HepG2 (cell line): ENCODE data around the gene PTPMT1. TPM values are rescaled to one million over a fixed set of nuclear protein-coding genes. Genes with fewer than 3 reads are reported as not detected.
A peak's percentile ranks its signal among the peaks of the same experiment; 100 is the strongest.

Experiments used
- AGO1 ChIP-seq: fragments of 200-400 bp; formaldehyde crosslinking; IDR thresholded peaks from 2 replicates; pipeline ENCODE4 v1.6.1; 2017; ENCODE audit warnings: mild to moderate bottlenecking, low read depth, low read length, moderate library complexity; ENCODE audit not compliant: poor library complexity, severe bottlenecking
- GTF2F1 ChIP-seq: fragments of 150-350 bp; IDR thresholded peaks from 2 replicates; pipeline ENCODE4 v1.6.1; 2014; ENCODE audit warnings: low read length
- HINFP ChIP-seq: sonication (generic); formaldehyde crosslinking; IDR thresholded peaks from 2 replicates; pipeline ENCODE4 v1.4.0; 2020; ENCODE audit warnings: low read depth, mild to moderate bottlenecking, missing genetic modification reagents
- HMGXB4 ChIP-seq, 2 experiments: sonication (generic) in 1 of 2; formaldehyde crosslinking in 1 of 2; IDR thresholded peaks; 2 replicates each; pipeline versions ENCODE4 v1.4.0 to v1.6.1; 2018 to 2020; ENCODE audit warnings: missing genetic modification reagents in 2 of 2, borderline replicate concordance in 1 of 2, low read depth in 1 of 2, mild to moderate bottlenecking in 1 of 2, missing biosample characterization in 1 of 2
- HNF1A ChIP-seq, 2 experiments: sonication (generic) in 1 of 2; formaldehyde crosslinking in 1 of 2; IDR thresholded peaks; 2 replicates each; pipeline versions ENCODE4 v1.4.0 to v1.6.1; 2016 to 2020; ENCODE audit warnings: borderline replicate concordance in 1 of 2, low read depth in 1 of 2, mild to moderate bottlenecking in 1 of 2, missing genetic modification reagents in 1 of 2
- KLF11 ChIP-seq: IDR thresholded peaks from 2 replicates; pipeline ENCODE4 v1.6.1; 2016; ENCODE audit warnings: missing compliant biosample characterization
- MAFK ChIP-seq, 2 experiments: IDR thresholded peaks in 1 of 2; conservative IDR thresholded peaks in 1 of 2; 2 replicates each; pipeline ENCODE4 v1.6.1; 2011; ENCODE audit warnings: improper control_type of control experiment in 2 of 2, low read length in 2 of 2
- NR2F2 ChIP-seq: IDR thresholded peaks from 2 replicates; pipeline ENCODE4 v1.6.1; 2012; ENCODE audit warnings: low read depth, inconsistent platforms, borderline replicate concordance
- SAFB2 ChIP-seq: sonication (generic); formaldehyde crosslinking; IDR thresholded peaks from 2 replicates; pipeline ENCODE4 v1.5.1; 2020; ENCODE audit warnings: missing genetic modification reagents, low read depth, mild to moderate bottlenecking, borderline replicate concordance
- SCMH1 ChIP-seq: sonication (generic); formaldehyde crosslinking; IDR thresholded peaks from 2 replicates; pipeline ENCODE4 v1.9.0; 2021; ENCODE audit warnings: missing genetic modification reagents, mild to moderate bottlenecking, borderline replicate concordance
- SIN3A ChIP-seq: IDR thresholded peaks from 2 replicates; pipeline ENCODE4 v1.6.1; 2011; ENCODE audit warnings: low read depth, mild to moderate bottlenecking, control low read depth, low read length, borderline replicate concordance
- THAP11 ChIP-seq: IDR thresholded peaks from 2 replicates; pipeline ENCODE4 v1.6.1; 2016; ENCODE audit warnings: missing biosample characterization, missing genetic modification reagents
- TRIM24 ChIP-seq: sonication (generic); formaldehyde crosslinking; IDR thresholded peaks from 2 replicates; pipeline ENCODE4 v1.8.0; 2022; ENCODE audit warnings: mild to moderate bottlenecking, missing genetic modification reagents
- ZBTB2 ChIP-seq: sonication (generic); formaldehyde crosslinking; IDR thresholded peaks from 2 replicates; pipeline ENCODE4 v1.8.0; 2022; ENCODE audit warnings: low read depth, missing genetic modification reagents
- ZNF24 ChIP-seq: fragments of 450-650 bp; IDR thresholded peaks from 2 replicates; pipeline ENCODE4 v1.6.1; 2017; ENCODE audit warnings: antibody characterized with exemption, mild to moderate bottlenecking
- ZNF354B ChIP-seq: sonication (generic); formaldehyde crosslinking; IDR thresholded peaks from 2 replicates; pipeline ENCODE4 v1.8.0; 2022; ENCODE audit warnings: mild to moderate bottlenecking, missing genetic modification reagents
- ZNF383 ChIP-seq: sonication (generic); formaldehyde crosslinking; IDR thresholded peaks from 2 replicates; pipeline ENCODE4 v1.4.0; 2020; ENCODE audit warnings: missing genetic modification reagents, mild to moderate bottlenecking, borderline replicate concordance
- ZNF562 ChIP-seq: sonication (generic); formaldehyde crosslinking; IDR thresholded peaks from 2 replicates; pipeline ENCODE4 v1.8.0; 2022; ENCODE audit warnings: missing genetic modification reagents, borderline replicate concordance
- polyA plus RNA-seq, 8 experiments: library from polyadenylated mRNA; depleted of rRNA in 3 of 8; stranded (reverse) in 7 of 8; unstranded in 1 of 8; fragments of >200 nt; fragmentation: Illumina TruSeq in 4 of 8; extraction: Trizol in 4 of 8; gene quantifications; 2 replicates each; pipeline versions ENCODE4 v1.2.1 to v1.2.3, GENCODE V29; 2011 to 2016; ENCODE audit warnings: low read depth in 4 of 8, missing spikeins in 1 of 8, mixed read lengths in 1 of 8; ENCODE audit not compliant: insufficient read depth in 1 of 8
- total RNA-seq, 5 experiments: library from RNA; depleted of rRNA; stranded (reverse); fragments of >200 nt; fragmentation: Illumina TruSeq; extraction: Trizol; gene quantifications; 2 replicates each; pipeline ENCODE4 v1.2.3, GENCODE V29; 2016; ENCODE audit warnings: low read depth in 1 of 5

The PTPMT1 gene
- total and polyA plus RNA-seq, 2 of the 13 experiments (the other 11 are each of a cell fraction or from before 2014, with no cell fraction given), result 55.6 to 129 TPM

GRCh38 chr11:47578524-47579494, 13.4 kb downstream of the PTPMT1 start, which contains the start of the genes KBTBD4 and NDUFS3 (continued):
- TF ChIP-seq SCMH1 (CRISPR knock-in tag), result no peak
- no peak; the same call in 1 of the 2 replicates for TF ChIP-seq HNF1A (IDR thresholded peaks at IDR 0.05; ENCODE audit: low read depth)
- peak; percentile 79 for TF ChIP-seq HNF1A (CRISPR knock-in tag; IDR thresholded peaks at IDR 0.05; ENCODE audit: borderline replicate concordance)
- peak; percentile 69; the same call in 1 of the 2 replicates for TF ChIP-seq ZNF24
- TF ChIP-seq ZNF383 (CRISPR knock-in tag), result no peak; the same call in 1 of the 2 replicates
- TF ChIP-seq SIN3A, result peak; percentile 95
- TF ChIP-seq TRIM24 (CRISPR knock-in tag), result no peak
- TF ChIP-seq THAP11 (CRISPR knock-in tag), result peak; percentile 97
- peak; percentile 88 for TF ChIP-seq AGO1
- TF ChIP-seq GTF2F1, result peak; percentile 72; the same call in 1 of the 2 replicates
- TF ChIP-seq ZNF562 (CRISPR knock-in tag), result no peak
- TF ChIP-seq NR2F2, result peak; percentile 19; the same call in 1 of the 2 replicates
- peak; percentile 96 for TF ChIP-seq HINFP (CRISPR knock-in tag)
- TF ChIP-seq SAFB2 (CRISPR knock-in tag), result peak; percentile 76; the same call in 1 of the 2 replicates
- peak in 1 of 2 experiments; percentile 24; a peak in 2 of 4 replicates for TF ChIP-seq MAFK (conservative IDR thresholded peaks at IDR 0.05 in 1 of 2, IDR thresholded peaks at IDR 0.05 in 1 of 2; ENCODE audit: low read length in 2 of 2)
- peak; percentile 85; the same call in 1 of the 2 replicates for TF ChIP-seq ZNF354B (CRISPR knock-in tag)
- peak; percentile 97 to 99 for TF ChIP-seq HMGXB4 (CRISPR knock-in tag; IDR thresholded peaks at IDR 0.05; ENCODE audit: borderline replicate concordance in 1 of 2, low read depth in 1 of 2)
- peak; percentile 85 for TF ChIP-seq ZBTB2 (CRISPR knock-in tag)
- peak; percentile 92 for TF ChIP-seq KLF11
